CD4-positive, alpha-beta T cell treated with Interleukin-4 for 1 hour (primary cell): ENCODE measurements around the gene NAA15.
"Not testable (repeated sequence)": the region's sequence is repeated elsewhere in the genome, so short reads cannot be mapped to it uniquely, and the experiment has no call there.

ENCODE experiments used
- DNase-seq, 2 donors: peaks; one replicate each; pipeline ENCODE4 v3.0.0-alpha.2; 2020 to 2022

Gene NAA15

GRCh38 chr4:139453371-139454110, 152.2 kb downstream of the NAA15 start:
- DNase-seq: peak; percentile 97

- no peak for DNase-seq
Observed at GRCh38 chr4:139454111-139455045, 153.1 kb downstream of the NAA15 start, which contains the start of gene RAB33B. Gene RAB33B (plus strand): TSS chr4:139454121. CDS start chr4:139454196, 75 bp downstream.

GRCh38 chr4:139455126-139455538, 153.8 kb downstream of the NAA15 start:
- DNase-seq: no peak

GRCh38 chr4:139457318-139457717, 156.0 kb downstream of the NAA15 start:
- no peak for DNase-seq

- DNase-seq: no peak
Observed at GRCh38 chr4:139458543-139458942, 157.2 kb downstream of the NAA15 start.

GRCh38 chr4:139458999-139459398, 157.7 kb downstream of the NAA15 start:
- no peak for DNase-seq

GRCh38 chr4:139460565-139460964, 159.3 kb downstream of the NAA15 start:
- DNase-seq: no peak

GRCh38 chr4:139461022-139461628, 159.8 kb downstream of the NAA15 start:
- DNase-seq: no peak

- DNase-seq: not testable (repeated sequence)
Observed at GRCh38 chr4:139464512-139464911, 163.2 kb downstream of the NAA15 start.

- no peak for DNase-seq
Observed at GRCh38 chr4:139465922-139466321, 164.6 kb downstream of the NAA15 start.

- DNase-seq: not testable (repeated sequence)
Observed at GRCh38 chr4:139468756-139469155, 167.5 kb downstream of the NAA15 start.

GRCh38 chr4:139469216-139469615, 167.9 kb downstream of the NAA15 start:
- no peak for DNase-seq
